Measurements from ENCODE around the gene FRMPD1. TPM values are rescaled to one million over a fixed set of nuclear protein-coding genes. Genes with fewer than 3 reads are reported as not detected.
A peak's percentile ranks its signal among the peaks of the same experiment; 100 is the strongest.

FRMPD1 gene
- total RNA-seq, 4 donors from 2014 or later = 12.9 to 23.9 (median 16.2) TPM

- intact Hi-C loops (cut with DNase I; ENCODE audit: low total_unique reads) = loop anchor here (10.0 kb wide), 1 partner anchor 200 kb away; no protein-coding TSS in a partner anchor
- peak; percentile 85 to 97 for DNase-seq (ENCODE audit: low spot score in 2 of 2)
- H3K4me3 ChIP-seq (ENCODE audit: low read depth, poor library complexity, severe bottlenecking) = peak within 1 kb of the TSS; percentile 87
- WGBS, 2 donors = 0 to 1% methylated on average over 37 to 45 of the region's 73 CpGs
- TF ChIP-seq, protein P1, sequence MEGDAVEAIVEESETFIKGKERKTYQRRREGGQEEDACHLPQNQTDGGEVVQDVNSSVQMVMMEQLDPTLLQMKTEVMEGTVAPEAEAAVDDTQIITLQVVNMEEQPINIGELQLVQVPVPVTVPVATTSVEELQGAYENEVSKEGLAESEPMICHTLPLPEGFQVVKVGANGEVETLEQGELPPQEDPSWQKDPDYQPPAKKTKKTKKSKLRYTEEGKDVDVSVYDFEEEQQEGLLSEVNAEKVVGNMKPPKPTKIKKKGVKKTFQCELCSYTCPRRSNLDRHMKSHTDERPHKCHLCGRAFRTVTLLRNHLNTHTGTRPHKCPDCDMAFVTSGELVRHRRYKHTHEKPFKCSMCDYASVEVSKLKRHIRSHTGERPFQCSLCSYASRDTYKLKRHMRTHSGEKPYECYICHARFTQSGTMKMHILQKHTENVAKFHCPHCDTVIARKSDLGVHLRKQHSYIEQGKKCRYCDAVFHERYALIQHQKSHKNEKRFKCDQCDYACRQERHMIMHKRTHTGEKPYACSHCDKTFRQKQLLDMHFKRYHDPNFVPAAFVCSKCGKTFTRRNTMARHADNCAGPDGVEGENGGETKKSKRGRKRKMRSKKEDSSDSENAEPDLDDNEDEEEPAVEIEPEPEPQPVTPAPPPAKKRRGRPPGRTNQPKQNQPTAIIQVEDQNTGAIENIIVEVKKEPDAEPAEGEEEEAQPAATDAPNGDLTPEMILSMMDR (IDR thresholded peaks at IDR 0.05) = no peak
- no peak for TF ChIP-seq POLR2A (IDR thresholded peaks at IDR 0.05)
These were observed 134.1 kb downstream of the FRMPD1 start, which contains the start of gene EXOSC3 for GRCh38 chr9:37784616-37785483. Gene EXOSC3, minus strand, starts transcription at chr9:37785064. Its CDS starts 20 bp downstream, at chr9:37785044.

DNA sequence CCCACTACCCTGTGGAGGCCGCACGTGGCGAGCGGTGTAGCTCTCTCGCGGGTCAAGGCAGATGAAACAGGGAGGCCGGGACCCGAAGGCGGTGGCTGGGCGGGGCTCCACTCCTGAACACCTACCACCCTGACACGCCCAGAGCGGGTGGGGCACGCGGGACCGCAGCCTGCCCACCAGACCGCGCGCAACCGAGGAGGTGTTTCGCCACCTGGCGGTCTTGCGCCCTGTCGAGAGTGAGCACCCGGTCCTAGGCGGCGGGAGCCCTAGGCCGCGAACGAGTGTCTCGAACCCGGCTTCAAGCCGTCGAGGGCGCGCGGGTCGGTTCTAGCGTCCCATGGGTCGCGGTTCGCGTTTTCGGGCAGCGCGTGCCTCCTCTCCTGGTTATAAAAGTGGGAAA lies 136.3 kb downstream of the FRMPD1 start:
- no peak for DNase-seq (ENCODE audit: low spot score in 2 of 2)
- no peak overlapping the region for H3K4me3 ChIP-seq (ENCODE audit: low read depth, poor library complexity, severe bottlenecking)
- WGBS, 2 donors = 41 to 62% methylated on average over 32 to 45 of the region's 45 CpGs
- intact Hi-C loops (cut with DNase I; ENCODE audit: low total_unique reads) = loop anchor here (10.0 kb wide), 1 partner anchor 202 kb away; no protein-coding TSS in a partner anchor
- TF ChIP-seq, protein P1 (IDR thresholded peaks at IDR 0.05) = no peak
- no peak for TF ChIP-seq POLR2A (IDR thresholded peaks at IDR 0.05)

DNA sequence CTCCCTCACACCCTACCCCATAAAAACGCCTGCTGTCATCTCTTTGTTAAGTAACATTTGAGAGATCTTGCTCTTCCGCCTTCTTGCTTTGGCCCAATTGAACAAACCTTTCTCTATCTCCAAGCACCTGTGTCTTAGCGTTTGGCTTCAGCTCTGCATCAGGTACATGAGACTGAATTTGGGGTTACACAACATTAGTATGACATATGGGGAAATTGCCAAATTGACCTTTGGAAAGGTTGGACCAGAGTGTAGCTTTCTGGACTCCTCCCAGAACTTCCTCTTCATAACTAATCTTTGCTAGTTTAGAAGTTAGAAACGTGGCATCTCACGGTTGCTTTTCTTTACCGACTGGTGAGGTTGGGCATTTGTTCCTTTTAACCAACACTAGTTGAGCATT lies 137.6 kb downstream of the FRMPD1 start:
- WGBS, 2 donors = 81 to 92% methylated on average over 6 of the region's 6 CpGs
- no peak overlapping the region for H3K4me3 ChIP-seq (ENCODE audit: low read depth, poor library complexity, severe bottlenecking)
- no peak for DNase-seq (ENCODE audit: low spot score in 2 of 2)
- intact Hi-C loops (cut with DNase I; ENCODE audit: low total_unique reads) = loop anchor here (10.0 kb wide), 1 partner anchor 204 kb away; no protein-coding TSS in a partner anchor
- TF ChIP-seq POLR2A (IDR thresholded peaks at IDR 0.05) = no peak
- TF ChIP-seq, protein P1 (IDR thresholded peaks at IDR 0.05) = no peak

DNA sequence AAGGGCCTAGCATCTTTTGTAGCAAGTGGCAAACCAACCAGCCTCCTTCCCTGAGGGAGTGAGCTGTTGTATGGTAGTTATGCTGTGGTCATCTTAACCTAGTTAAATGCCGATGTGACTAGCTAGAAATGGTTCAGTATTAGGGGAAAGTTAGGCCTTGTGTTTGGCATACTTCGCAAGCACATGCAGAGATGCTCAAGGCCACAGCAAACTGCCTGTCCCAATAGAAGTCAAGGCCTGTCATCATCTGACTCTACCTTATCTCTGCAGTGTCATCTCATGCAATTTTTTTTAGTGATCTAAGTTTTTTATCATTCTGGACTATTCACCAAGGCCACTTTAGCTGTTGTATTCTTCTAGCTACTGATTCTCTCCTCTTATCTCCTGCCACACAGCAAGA lies 139.3 kb downstream of the FRMPD1 start:
- DNase-seq (ENCODE audit: low spot score in 2 of 2) = no peak
- H3K4me3 ChIP-seq (ENCODE audit: low read depth, poor library complexity, severe bottlenecking) = no peak overlapping the region
- TF ChIP-seq POLR2A (IDR thresholded peaks at IDR 0.05) = no peak
- TF ChIP-seq, protein P1 (IDR thresholded peaks at IDR 0.05) = no peak
- intact Hi-C loops (cut with DNase I; ENCODE audit: low total_unique reads) = loop anchor here (5.0 kb wide), 1 partner anchor 1353 kb away; no protein-coding TSS in a partner anchor
- 94 to 97% methylated on average over 2 of the region's 2 CpGs for WGBS, 2 donors

GRCh38 chr9:37792122-37792521 lies 141.4 kb downstream of the FRMPD1 start:
- no peak for DNase-seq (ENCODE audit: low spot score in 2 of 2)
- intact Hi-C loops (cut with DNase I; ENCODE audit: low total_unique reads) = loop anchor here (5.0 kb wide), 1 partner anchor 1355 kb away; no protein-coding TSS in a partner anchor
- 88 to 89% methylated on average over 5 of the region's 5 CpGs for WGBS, 2 donors
- no peak overlapping the region for H3K4me3 ChIP-seq (ENCODE audit: low read depth, poor library complexity, severe bottlenecking)
- TF ChIP-seq, protein P1 (IDR thresholded peaks at IDR 0.05) = no peak
- no peak for TF ChIP-seq POLR2A (IDR thresholded peaks at IDR 0.05)
